Progenitor cell of endocrine pancreas (in vitro differentiated cells): ENCODE data around the gene SEMA3A. TPM values are rescaled to one million over a fixed set of nuclear protein-coding genes. Genes with fewer than 3 reads are reported as not detected.

ENCODE experiments used
- DNase-seq: peaks from one replicate; pipeline ENCODE4 v3.0.0; 2021; ENCODE audit warnings: low spot score; ENCODE audit not compliant: unreplicated experiment
- H3K27ac Mint-ChIP-seq: 2 replicates; pipeline ENCODE4 v1.8.0; 2021; ENCODE audit warnings: mild to moderate bottlenecking, moderate library complexity, mixed read lengths
- H3K27me3 Mint-ChIP-seq: 2 replicates; pipeline ENCODE4 v1.8.0; 2021; ENCODE audit warnings: mixed read lengths
- H3K36me3 Mint-ChIP-seq: 2 replicates; pipeline ENCODE4 v1.8.0; 2022; ENCODE audit warnings: mixed read lengths; ENCODE audit not compliant: insufficient read depth
- H3K4me1 Mint-ChIP-seq: 2 replicates; pipeline ENCODE4 v1.8.0; 2021; ENCODE audit warnings: low read depth, mixed read lengths
- H3K4me3 Mint-ChIP-seq: 2 replicates; pipeline ENCODE4 v1.8.0; 2021; ENCODE audit warnings: low read depth, mild to moderate bottlenecking, moderate library complexity, mixed read lengths
- H3K9me3 Mint-ChIP-seq: 2 replicates; pipeline ENCODE4 v1.8.0; 2021; ENCODE audit warnings: low read depth, mixed read lengths
- total RNA-seq: library from RNA; stranded (reverse); gene quantifications from 2 replicates; pipeline ENCODE4 v1.2.1, GENCODE V29; 2021
- TF ChIP-seq, protein P1 (sequence below): fragments of 200-600 bp; sonication (generic); IDR thresholded peaks from one replicate; pipeline ENCODE4 v1.5.0; 2021; ENCODE audit warnings: antibody characterized with exemption, mild to moderate bottlenecking; ENCODE audit not compliant: unreplicated experiment

Gene SEMA3A
- total RNA-seq, 1 donor from 2014 or later, result 12.4 TPM

DNA sequence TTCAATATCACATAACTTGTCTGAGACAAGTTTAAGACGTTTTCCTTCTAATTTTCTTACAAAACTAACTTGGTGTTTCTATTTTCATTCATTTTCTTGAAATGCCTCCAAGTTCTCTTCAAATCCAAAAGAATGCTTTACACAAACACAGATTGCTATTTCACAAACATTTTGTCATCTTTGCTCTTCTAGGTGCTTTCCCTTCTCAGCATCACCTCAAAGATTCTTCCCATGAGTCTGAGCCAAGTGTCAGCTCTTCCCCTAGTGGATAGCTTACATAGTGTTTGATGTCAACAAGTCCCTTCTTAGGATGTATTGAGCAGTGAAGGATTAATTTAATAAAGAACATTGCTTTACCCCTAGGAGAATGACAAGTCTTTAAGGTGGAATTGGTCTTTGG, 38.1 kb upstream of the SEMA3A start:
- no peak overlapping the region for H3K4me3 Mint-ChIP-seq
- no peak for DNase-seq
- H3K27me3 Mint-ChIP-seq, result no peaks in the 10 kb centered on the region
- H3K27ac Mint-ChIP-seq, result no peak overlapping the region
- TF ChIP-seq, protein P1, sequence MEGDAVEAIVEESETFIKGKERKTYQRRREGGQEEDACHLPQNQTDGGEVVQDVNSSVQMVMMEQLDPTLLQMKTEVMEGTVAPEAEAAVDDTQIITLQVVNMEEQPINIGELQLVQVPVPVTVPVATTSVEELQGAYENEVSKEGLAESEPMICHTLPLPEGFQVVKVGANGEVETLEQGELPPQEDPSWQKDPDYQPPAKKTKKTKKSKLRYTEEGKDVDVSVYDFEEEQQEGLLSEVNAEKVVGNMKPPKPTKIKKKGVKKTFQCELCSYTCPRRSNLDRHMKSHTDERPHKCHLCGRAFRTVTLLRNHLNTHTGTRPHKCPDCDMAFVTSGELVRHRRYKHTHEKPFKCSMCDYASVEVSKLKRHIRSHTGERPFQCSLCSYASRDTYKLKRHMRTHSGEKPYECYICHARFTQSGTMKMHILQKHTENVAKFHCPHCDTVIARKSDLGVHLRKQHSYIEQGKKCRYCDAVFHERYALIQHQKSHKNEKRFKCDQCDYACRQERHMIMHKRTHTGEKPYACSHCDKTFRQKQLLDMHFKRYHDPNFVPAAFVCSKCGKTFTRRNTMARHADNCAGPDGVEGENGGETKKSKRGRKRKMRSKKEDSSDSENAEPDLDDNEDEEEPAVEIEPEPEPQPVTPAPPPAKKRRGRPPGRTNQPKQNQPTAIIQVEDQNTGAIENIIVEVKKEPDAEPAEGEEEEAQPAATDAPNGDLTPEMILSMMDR, result no peak
- no peaks in the 10 kb centered on the region for H3K9me3 Mint-ChIP-seq
- no peaks in the 10 kb centered on the region for H3K36me3 Mint-ChIP-seq
- peaks cover 3% of the 10 kb centered on the region for H3K4me1 Mint-ChIP-seq

DNA sequence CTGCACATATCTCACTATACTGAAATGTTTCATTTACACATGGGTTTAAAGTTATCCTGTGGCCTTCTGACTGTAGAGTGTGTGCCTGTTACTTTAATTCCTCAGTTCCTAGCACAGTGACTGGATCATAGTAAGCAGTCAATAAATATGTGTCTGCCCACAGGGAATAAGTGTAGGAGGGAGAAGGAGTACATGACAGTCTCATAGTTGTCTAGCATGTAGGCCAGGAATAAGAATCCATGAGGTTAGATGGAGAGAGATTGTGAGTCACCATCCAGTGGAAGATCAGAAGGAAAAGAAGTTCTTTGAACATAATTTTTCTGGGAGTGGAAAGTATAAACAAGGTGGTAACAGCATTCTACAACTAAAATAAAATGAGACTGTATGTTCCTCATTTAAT, 36.6 kb upstream of the SEMA3A start:
- Mint-ChIP-seq H3K27me3 (no peaks in the 10 kb centered on the region), H3K4me1 (peaks cover 3% of the 10 kb centered on the region), H3K36me3 (no peaks in the 10 kb centered on the region), H3K27ac (no peak overlapping the region), H3K4me3 (no peak overlapping the region), H3K9me3 (no peaks in the 10 kb centered on the region)
- DNase-seq, result no peak
- TF ChIP-seq, protein P1, result no peak

DNA sequence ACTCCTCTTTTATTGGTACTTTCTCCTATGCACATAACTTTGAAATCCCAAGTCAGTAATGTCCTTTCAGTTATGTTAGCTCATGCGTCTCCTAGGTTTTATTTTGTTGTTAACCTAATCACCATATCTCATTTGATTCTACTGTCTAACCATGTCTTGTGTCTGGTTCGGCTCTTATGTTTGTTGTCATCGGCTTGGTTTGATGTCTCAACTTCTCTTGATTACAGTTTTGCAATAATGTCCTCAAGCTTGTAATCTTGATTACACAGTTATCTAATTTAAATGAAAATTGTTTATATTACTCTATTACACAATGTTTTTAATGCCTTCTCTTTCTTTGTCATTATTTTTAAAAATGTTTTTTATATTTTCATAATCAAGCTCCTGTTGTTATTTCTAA, 35.9 kb upstream of the SEMA3A start:
- Mint-ChIP-seq H3K27ac (no peak overlapping the region), H3K36me3 (no peaks in the 10 kb centered on the region), H3K4me3 (no peak overlapping the region), H3K4me1 (peaks cover 5% of the 10 kb centered on the region), H3K9me3 (no peaks in the 10 kb centered on the region), H3K27me3 (no peaks in the 10 kb centered on the region)
- DNase-seq, result no peak
- TF ChIP-seq, protein P1, result no peak

DNA sequence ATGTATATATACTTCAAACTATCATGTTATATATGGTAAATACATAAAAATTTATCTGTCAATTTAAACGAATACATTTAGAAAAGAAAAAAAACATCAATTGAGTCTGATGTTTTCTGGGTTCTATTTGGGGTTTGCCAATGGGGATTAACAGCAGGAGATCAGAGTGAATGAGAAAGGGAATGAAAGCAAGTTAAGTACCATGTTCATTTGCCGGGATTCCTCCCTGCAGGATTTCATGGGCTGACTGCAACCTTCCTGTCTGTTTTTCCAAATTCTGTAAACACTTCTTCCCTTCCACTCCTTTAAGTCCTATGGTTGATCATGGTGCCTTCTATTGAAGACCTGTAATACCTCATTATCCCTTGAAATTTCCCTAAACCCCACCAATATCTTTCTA, 33.9 kb upstream of the SEMA3A start:
- Mint-ChIP-seq H3K4me1 (peaks cover 9% of the 10 kb centered on the region), H3K27ac (no peak overlapping the region), H3K27me3 (no peaks in the 10 kb centered on the region), H3K4me3 (no peak overlapping the region), H3K36me3 (no peaks in the 10 kb centered on the region), H3K9me3 (no peaks in the 10 kb centered on the region)
- TF ChIP-seq, protein P1, result no peak
- DNase-seq, result no peak

DNA sequence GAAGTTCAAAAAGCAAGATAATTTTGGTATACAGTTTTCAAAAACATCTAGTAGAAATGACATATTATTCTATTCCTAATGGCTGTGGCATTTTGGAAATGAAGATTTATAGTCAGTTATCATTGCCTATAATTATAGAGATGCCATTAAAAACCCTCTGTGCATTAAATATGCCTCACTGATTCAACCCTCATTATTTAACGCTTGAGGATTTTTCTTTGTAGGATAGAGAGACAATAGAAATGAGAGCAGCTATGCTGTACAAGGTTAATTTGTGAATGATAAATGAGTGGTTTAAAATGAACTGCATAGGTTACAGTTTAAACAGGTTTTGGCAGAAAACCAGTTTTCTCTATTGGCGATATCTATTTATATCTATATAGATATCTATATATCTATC, 32.2 kb upstream of the SEMA3A start:
- DNase-seq, result no peak
- TF ChIP-seq, protein P1, result no peak
- H3K9me3 Mint-ChIP-seq, result no peaks in the 10 kb centered on the region
- no peaks in the 10 kb centered on the region for H3K36me3 Mint-ChIP-seq
- no peaks in the 10 kb centered on the region for H3K27me3 Mint-ChIP-seq
- peaks cover 10% of the 10 kb centered on the region for H3K4me1 Mint-ChIP-seq
- no peak overlapping the region for H3K27ac Mint-ChIP-seq
- H3K4me3 Mint-ChIP-seq, result no peak overlapping the region

DNA sequence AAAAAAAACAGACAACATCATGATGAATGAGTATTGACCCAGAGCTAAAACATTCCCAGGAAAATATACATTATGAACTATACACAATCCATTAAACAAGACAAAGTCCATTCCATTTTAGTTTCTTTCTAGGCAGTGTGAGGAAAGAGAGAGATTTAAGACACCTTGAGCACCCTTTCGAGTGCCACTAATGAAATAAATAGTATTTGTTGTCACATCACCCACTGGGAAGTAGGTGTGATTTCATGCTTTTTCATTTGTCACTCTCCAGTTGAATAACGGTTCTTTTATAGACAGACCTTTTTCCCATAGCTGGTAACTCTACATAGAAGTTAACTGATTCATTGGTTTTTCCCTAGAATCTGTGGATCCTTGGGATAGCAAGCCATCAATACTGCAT, 29.9 kb upstream of the SEMA3A start:
- Mint-ChIP-seq H3K4me3 (no peak overlapping the region), H3K27me3 (no peaks in the 10 kb centered on the region), H3K36me3 (no peaks in the 10 kb centered on the region), H3K9me3 (peaks cover 2% of the 10 kb centered on the region), H3K27ac (no peak overlapping the region), H3K4me1 (peaks cover 7% of the 10 kb centered on the region)
- TF ChIP-seq, protein P1, result no peak
- no peak for DNase-seq
